Islet precursor cell (in vitro differentiated cells): ENCODE data around the gene TMOD1.
"Not testable (repeated sequence)": the region's sequence is repeated elsewhere in the genome, so short reads cannot be mapped to it uniquely, and the experiment has no call there.

Experiments
- DNase-seq: peaks from one replicate; pipeline ENCODE4 v3.0.0-alpha.2; 2018

TMOD1 gene

DNA sequence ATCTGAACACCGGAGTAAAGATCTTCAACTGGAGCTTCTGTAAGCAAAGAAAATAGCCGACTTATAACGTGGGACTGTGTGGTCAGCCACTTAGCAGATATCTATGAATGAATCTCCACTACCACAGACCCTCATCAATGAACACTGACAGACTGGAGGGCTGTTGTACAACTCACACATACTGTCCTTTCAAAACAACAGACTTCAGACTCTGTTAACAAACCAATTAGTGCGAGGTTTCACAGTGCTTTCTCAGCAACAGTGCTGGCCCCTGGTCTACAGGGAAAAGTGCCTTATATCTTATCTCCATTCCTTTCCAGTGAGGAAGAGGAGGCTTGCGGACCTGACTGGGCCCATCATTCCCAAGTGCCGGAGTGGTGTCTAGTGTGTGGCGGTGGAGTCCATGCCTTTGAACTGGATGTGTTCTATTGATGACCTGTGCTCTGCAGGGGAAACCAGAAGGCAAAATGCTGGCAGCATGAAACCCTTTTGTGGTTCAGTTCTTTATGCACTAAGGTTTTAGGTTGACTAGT is 97.9 kb downstream of the TMOD1 start:
- DNase-seq, result peak; percentile 59

DNA sequence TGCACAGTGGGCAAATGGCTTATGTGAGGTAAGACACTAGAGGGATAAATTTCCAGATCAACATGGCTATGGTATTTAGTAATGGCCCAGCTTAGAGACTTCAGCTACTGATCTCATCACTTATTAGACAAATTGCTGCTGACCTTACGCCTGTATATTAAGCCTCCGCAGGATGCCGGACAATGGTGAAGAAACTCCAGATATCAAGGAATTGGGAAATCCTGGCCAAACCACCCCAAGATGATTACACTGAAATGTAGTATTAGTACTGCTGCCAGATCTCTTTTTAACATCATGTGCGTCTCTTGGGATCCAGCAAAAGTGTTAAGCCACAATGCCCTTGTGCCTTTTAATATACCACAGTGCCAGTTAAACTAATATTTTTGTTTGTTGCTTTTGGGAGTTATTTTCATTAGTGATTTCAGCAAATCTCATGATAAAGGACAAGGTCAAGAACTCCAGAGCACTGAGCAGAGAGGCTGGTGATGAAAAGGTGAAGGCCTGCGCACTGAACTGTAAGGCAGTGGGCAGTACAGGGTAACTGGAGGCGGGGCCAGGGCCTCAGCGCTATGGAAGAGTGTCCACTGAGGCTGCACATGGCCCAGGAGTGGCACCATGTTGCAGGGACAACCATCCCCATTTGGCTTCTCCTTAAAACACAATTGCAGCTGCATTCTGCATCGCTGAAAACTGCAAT is 99.2 kb downstream of the TMOD1 start:
- no peak for DNase-seq

DNA sequence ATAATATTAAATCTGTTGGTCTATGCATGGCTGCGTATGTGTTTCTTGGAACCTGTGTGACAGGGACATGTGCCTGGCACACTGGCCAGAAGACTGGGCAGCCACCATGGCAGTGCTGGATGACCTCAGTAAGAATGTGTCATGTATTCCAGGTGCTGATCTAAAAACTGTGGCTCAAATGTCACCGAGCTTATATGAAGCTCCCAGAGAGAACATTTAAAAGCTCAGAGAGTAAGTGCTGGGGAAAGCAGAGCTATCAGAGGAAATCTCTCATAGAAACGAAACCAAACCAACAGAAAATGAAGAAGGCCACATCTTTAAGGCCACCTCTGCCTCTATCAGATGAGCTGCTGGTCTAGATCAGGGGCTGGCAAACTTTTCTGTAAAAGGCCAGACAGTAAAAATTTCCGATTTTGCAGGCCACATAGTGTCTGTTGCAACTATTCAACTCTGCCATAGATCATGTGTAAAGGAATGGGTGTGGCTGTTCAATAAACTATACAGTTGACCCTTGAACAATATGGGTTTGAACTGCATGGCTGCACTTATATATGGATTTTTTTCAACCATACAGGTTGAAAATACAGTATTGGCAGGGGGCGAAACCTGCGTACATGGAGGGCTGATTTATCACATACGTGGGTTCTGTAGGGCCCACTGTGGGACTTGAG is 99.9 kb downstream of the TMOD1 start:
- no peak for DNase-seq

- no peak for DNase-seq
Measured at GRCh38 chr9:97602430-97602829, 101.0 kb downstream of the TMOD1 start.

DNA sequence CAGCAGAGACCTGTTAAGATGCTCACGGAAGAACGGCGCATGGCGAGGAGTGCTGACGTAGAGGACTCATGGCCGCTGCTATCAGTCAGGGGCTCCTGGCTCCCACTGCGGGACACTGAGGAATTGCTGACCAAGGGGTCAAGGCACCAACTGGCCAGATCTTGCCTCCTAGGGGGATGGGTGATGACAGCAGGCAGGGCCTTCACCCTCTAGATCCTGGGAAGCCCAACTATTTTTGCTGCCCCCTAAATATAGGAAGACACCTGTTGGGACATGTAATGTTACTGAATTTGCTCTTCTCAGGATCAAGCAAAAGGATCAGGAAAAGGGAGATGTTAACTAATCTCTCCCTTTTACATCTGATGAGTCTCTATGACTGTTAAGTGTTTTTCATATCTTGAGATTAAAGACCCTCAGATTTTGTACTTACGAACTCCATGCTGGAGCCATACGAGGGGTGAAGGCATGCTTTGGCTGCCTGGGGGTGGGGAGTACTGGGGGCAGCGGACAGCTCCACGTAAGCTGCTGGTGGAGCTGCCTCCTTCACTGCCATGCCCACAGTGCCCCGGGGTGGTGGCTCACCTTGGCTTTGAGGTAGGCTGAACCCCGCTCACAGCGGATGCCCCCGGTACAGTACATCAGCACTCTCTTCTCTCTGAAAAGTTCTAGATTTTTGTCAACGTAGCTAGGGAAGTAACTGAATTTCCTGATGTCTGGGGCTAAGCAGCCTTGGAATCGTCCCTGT is 103.6 kb downstream of the TMOD1 start:
- no peak for DNase-seq

- peak; percentile 64 for DNase-seq
Measured at GRCh38 chr9:97615439-97616072, 114.1 kb downstream of the TMOD1 start.

GRCh38 chr9:97617939-97618416 is 116.5 kb downstream of the TMOD1 start:
- DNase-seq, result no peak

- DNase-seq, result not testable (repeated sequence)
Measured at GRCh38 chr9:97620063-97620462, 118.6 kb downstream of the TMOD1 start.

DNA sequence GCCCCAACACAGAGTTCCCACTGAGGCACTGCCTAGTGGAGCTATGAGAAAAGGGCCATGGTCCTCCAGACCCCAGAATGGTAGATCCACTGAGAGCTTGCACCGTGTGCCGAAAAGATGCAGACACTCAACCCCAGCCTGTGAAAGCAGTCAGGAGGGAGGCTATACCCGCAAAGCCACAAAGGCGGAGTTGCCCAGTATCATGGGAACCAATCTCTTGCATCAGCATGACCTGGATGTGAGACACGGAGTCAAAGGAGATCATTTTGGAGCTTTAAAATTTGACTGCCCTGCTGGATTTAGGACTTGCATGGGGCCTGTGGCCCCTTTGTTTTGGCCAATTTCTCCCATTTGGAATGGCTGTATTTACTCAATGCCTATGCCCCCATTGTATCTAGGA is 121.0 kb downstream of the TMOD1 start:
- not testable (repeated sequence) for DNase-seq

- DNase-seq, result no peak
Measured at GRCh38 chr9:97623946-97624345, 122.5 kb downstream of the TMOD1 start.

DNA sequence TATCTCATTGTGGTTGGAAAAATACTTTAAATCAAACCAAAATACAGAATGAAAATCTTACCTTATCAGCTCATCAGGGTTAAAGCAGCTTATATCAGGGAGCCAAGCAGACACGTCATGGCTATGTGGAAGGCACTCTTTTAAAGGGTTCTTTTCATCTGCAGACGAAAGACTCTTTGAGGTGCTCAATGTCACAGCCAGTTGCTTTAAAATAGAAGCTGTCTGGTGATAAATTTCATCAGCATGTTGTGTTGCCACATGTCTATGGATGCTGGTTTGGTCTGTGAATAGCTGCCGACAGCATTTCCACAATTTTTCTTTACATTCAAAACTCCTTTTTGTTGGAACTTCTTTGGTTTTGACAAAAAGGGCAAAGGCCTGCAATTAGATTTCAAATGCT is 124.2 kb downstream of the TMOD1 start:
- no peak for DNase-seq

DNA sequence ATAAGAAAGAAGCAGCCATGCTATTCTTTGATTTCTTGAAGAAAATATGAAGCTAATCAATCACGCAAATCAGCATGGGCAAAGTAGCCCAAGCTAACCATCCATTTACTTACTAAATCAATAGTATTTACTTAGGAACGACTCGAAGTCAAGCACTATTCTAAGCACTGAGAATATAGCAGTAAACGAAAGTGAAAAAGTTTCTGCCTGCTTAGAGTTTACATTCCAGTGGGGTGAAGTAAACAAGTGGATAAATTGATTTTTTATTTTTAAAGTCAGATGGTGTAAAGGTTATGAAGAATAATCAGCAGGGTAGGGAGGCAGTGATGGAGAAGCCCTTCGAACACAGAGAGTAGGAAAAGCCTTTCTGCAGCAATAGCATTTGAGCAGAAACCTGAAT is 126.2 kb downstream of the TMOD1 start:
- DNase-seq, result no peak

GRCh38 chr9:97628668-97629067 is 127.2 kb downstream of the TMOD1 start:
- DNase-seq, result no peak

DNA sequence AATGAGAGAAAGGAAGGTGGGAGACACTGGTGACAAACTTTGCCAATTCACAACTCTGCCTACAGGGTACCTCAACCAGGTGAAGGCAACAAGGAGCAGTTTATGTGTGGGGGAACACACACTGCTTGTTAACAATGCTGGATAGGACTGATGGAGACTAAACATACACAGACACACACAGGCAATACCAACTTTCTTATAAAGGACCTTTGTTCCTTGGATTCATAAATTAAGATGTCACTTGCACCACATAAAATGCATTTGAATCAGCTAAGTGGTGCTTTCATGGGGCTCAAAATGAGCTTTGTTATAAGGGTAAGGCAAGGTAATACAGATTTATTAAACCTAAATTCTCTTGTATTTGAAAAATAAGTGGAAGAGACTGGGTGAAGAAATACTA is 127.7 kb downstream of the TMOD1 start:
- no peak for DNase-seq

DNA sequence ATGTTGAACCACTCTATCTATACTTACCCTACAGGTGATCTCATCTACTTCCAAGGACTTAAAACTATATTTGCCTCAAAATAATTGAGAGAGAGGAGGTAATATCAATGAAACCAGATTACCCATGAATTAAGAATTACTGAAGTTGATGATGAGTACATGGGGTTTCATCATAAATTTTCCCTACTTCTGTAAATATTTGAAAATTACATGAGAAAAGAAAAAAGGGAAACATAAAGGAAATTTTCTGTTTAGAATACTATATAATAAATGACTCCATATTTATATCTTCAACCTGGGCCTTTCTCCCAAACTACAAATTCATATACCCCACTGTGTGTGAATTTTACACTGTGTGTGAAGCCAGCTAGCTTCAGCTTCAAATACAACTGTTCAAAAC is 129.1 kb downstream of the TMOD1 start:
- DNase-seq, result no peak

GRCh38 chr9:97632248-97632984 is 130.9 kb downstream of the TMOD1 start:
- DNase-seq, result peak; percentile 70

GRCh38 chr9:97632985-97633858 is 131.8 kb downstream of the TMOD1 start, which contains the start of the genes NCBP1 and TSTD2:
NCBP1 (plus strand) TSS chr9:97633821; CDS start chr9:97633882, 61 bp downstream.
TSTD2 (minus strand) TSS chr9:97633368; CDS start chr9:97627562, 5,806 bp downstream.
- peak; percentile 99 for DNase-seq

DNA sequence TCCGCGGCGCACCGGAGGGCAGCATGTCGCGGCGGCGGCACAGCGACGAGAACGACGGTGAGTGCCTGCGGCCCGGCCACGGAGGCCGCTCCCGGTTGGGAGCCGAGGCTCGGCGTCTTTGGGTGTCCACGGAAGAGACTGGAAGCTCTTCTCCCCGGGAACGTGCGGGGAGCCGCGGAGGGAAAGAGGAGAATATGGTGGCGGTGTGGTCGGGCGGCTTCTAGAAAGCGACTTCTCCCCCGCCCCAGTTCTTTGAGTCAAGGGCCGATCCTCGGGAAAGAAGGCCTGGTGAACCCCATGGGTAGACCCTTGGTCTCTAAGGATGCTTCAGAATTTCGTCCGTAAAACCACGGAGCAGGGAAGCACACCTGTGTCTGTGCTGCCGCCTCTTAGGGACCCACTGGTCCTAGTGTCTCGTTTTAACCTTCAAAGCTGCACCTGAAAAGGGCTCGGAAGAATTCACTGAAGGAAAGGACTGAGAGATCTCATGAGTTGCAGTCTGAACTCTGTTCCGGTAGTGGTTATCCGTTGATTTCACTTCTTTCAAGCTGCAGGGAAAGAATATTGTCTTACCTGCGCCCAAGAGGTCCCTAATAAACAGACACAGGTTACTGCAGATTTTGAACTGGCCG is 132.5 kb downstream of the TMOD1 start:
- peak; percentile 54 for DNase-seq

DNA sequence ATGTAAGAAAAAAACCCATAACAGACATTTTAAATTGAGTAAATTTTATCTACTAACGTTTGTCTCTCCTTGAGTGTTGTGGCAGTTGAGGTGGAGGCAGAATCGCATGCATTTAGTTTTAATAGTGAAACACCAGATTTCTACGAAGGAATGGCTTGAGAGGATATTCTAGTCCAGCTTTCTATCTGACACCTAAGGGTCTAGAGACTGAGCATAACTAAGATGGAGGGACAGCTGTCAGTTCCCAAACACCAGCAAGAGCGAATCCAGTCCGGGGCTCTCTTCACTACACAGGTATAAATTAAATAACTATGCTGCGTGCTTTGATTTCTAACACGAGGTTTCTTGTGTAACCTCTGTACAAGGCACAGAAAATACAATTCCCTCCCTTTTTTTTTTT is 133.6 kb downstream of the TMOD1 start:
- no peak for DNase-seq

DNA sequence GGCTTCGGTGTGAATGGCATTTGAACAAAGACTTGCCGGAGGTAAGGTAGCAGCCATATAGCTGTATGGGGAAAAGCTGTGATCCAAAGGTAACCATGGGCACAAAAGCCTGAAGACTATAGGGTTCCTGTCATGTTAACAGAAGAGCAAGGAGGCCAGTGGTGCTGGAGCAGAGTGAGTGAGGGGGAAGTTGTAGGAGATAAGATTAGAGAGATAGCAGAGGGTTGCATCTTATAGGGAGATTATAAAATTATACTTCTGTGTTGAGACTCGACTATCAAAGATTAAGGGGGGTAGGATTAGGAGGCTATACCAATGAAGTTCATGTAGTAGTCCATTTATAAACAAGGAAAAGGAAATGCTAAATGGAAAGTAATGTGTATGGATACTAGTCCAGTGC is 135.4 kb downstream of the TMOD1 start:
- no peak for DNase-seq

GRCh38 chr9:97638666-97639065 is 137.2 kb downstream of the TMOD1 start:
- no peak for DNase-seq
